CD14-positive monocyte (primary cell): Measurements from ENCODE around the gene PSMD5. TPM values are rescaled to one million over a fixed set of nuclear protein-coding genes. Genes with fewer than 3 reads are reported as not detected.

Source experiments
- DNase-seq, 3 donors: peaks; one replicate each; pipeline ENCODE4 v3.0.0-alpha.2; 2011 to 2022
- H2AFZ ChIP-seq: 2 replicates; pipeline ENCODE4 v1.6.0; 2012; ENCODE audit warnings: mild to moderate bottlenecking, low read depth, low read length, inconsistent platforms; ENCODE audit not compliant: insufficient read depth, poor library complexity, severe bottlenecking
- H3K27ac ChIP-seq, 2 donors: 1 replicate in 1 of 2; 2 replicates in 1 of 2; pipeline ENCODE4 v1.5.1; 2012 to 2013; ENCODE audit warnings: low read length in 2 of 2, control low read depth in 1 of 2, inconsistent platforms in 1 of 2, low read depth in 1 of 2, mild to moderate bottlenecking in 1 of 2
- H3K27me3 ChIP-seq, 2 donors: one replicate each; pipeline versions ENCODE4 v1.6.0 to v1.6.1; 2011 to 2013; ENCODE audit warnings: low read length in 2 of 2; ENCODE audit not compliant: control insufficient read depth in 2 of 2, insufficient read depth in 2 of 2
- H3K36me3 ChIP-seq, 2 donors: replicated peaks in 1 of 2; 1 replicate in 1 of 2; 2 replicates in 1 of 2; pipeline versions ENCODE4 v1.5.1 to v1.6.1; 2012 to 2013; ENCODE audit warnings: low read length in 2 of 2, control low read depth in 1 of 2, inconsistent platforms in 1 of 2, mild to moderate bottlenecking in 1 of 2; ENCODE audit not compliant: insufficient read depth in 2 of 2, control insufficient read depth in 1 of 2
- H3K4me1 ChIP-seq, 2 donors: 1 replicate in 1 of 2; 2 replicates in 1 of 2; pipeline versions ENCODE4 v1.5.1 to v1.6.1; 2012 to 2013; ENCODE audit warnings: low read length in 2 of 2, control low read depth in 1 of 2, inconsistent platforms in 1 of 2, mild to moderate bottlenecking in 1 of 2, moderate library complexity in 1 of 2; ENCODE audit not compliant: insufficient read depth in 2 of 2, control insufficient read depth in 1 of 2
- H3K4me2 ChIP-seq: replicated peaks from 2 replicates; pipeline ENCODE3; 2012; ENCODE audit warnings: low read length, moderate library complexity, mild to moderate bottlenecking; ENCODE audit not compliant: poor library complexity, severe bottlenecking; ENCODE audit errors: extremely low read depth
- H3K4me3 ChIP-seq, 3 experiments: fragments of 200-600 bp in 1 of 3; sonication (generic) in 1 of 3; replicated peaks in 1 of 3; 1 replicate in 2 of 3; 2 replicates in 1 of 3; pipeline ENCODE4 v1.5.1; 2011 to 2013; ENCODE audit warnings: low read length in 3 of 3, mild to moderate bottlenecking in 3 of 3, control low read depth in 2 of 3, low read depth in 2 of 3, inconsistent platforms in 1 of 3, moderate library complexity in 1 of 3
- H3K79me2 ChIP-seq: 2 replicates; pipeline ENCODE4 v1.6.0; 2012; ENCODE audit warnings: mild to moderate bottlenecking, control low read depth, inconsistent platforms, low read length, moderate library complexity; ENCODE audit not compliant: insufficient read depth
- H3K9ac ChIP-seq: 2 replicates; pipeline ENCODE4 v1.6.0; 2017; ENCODE audit warnings: low read length, mild to moderate bottlenecking; ENCODE audit not compliant: insufficient read depth, poor library complexity, severe bottlenecking
- H3K9me3 ChIP-seq, 2 donors: replicated peaks in 1 of 2; 1 replicate in 1 of 2; 2 replicates in 1 of 2; pipeline versions ENCODE4 v1.5.1 to v1.6.1; 2012 to 2013; ENCODE audit warnings: low read length in 2 of 2, control low read depth in 1 of 2; ENCODE audit not compliant: control insufficient read depth in 1 of 2, insufficient read depth in 1 of 2
- H4K20me1 ChIP-seq: 2 replicates; pipeline ENCODE4 v1.6.0; 2012; ENCODE audit warnings: mild to moderate bottlenecking, low read length, control low read depth, moderate library complexity; ENCODE audit not compliant: insufficient read depth
- H3K27ac Mint-ChIP-seq, 7 donors: one replicate each; pipeline ENCODE4 v1.8.0; 2020; ENCODE audit warnings: mild to moderate bottlenecking in 7 of 7, mixed read lengths in 7 of 7, moderate library complexity in 6 of 7, inconsistent platforms in 2 of 7
- H3K27me3 Mint-ChIP-seq, 3 donors: one replicate each; pipeline ENCODE4 v1.8.0; 2021 to 2022; ENCODE audit warnings: low read depth in 3 of 3, mild to moderate bottlenecking in 3 of 3, mixed read lengths in 3 of 3, moderate library complexity in 3 of 3, inconsistent platforms in 1 of 3
- H3K36me3 Mint-ChIP-seq, 2 donors: one replicate each; pipeline ENCODE4 v1.8.0; 2020; ENCODE audit warnings: mixed read lengths in 2 of 2, inconsistent platforms in 1 of 2, mild to moderate bottlenecking in 1 of 2
- H3K4me1 Mint-ChIP-seq: one replicate; pipeline ENCODE4 v1.8.0; 2020; ENCODE audit warnings: mild to moderate bottlenecking, mixed read lengths
- H3K4me3 Mint-ChIP-seq, 2 donors: one replicate each; pipeline ENCODE4 v1.8.0; 2020; ENCODE audit warnings: mild to moderate bottlenecking in 2 of 2, mixed read lengths in 2 of 2, moderate library complexity in 1 of 2
- H3K9me3 Mint-ChIP-seq, 7 donors: one replicate each; pipeline ENCODE4 v1.8.0; 2020 to 2022; ENCODE audit warnings: mixed read lengths in 7 of 7, mild to moderate bottlenecking in 6 of 7, moderate library complexity in 6 of 7, inconsistent platforms in 2 of 7
- CTCF ChIP-seq: fragments of 200-600 bp; IDR thresholded peaks from one replicate; pipeline ENCODE4 v1.8.0; 2022; ENCODE audit warnings: antibody characterized with exemption, mild to moderate bottlenecking
- WGBS: methylation state at CpG from one replicate; pipeline ENCODE4 v1.1.5; 2013; ENCODE audit warnings: missing lambda C conversion rate; ENCODE audit not compliant: insufficient coverage; 5-methylcytosine and 5-hydroxymethylcytosine counted together
- intact Hi-C, 2 donors: fragments of 100-400 bp; cut with micrococcal nuclease; formaldehyde crosslinking; loops; one replicate each; pipeline versions ENCODE4 v1.15.0 to v1.15.1; 2023
- polyA plus RNA-seq, 3 donors: library from polyadenylated mRNA; depleted of rRNA in 1 of 3; unstranded in 2 of 3; stranded (reverse) in 1 of 3; fragments of 300-500 nt in 2 of 3; fragments of >200 nt in 1 of 3; fragmentation: Illumina TruSeq in 2 of 3; gene quantifications; 1 replicate in 2 of 3; 2 replicates in 1 of 3; pipeline ENCODE4 v1.2.3, GENCODE V29; 2012 to 2021

The PSMD5 gene
- polyA plus RNA-seq, 3 donors: 10.0 to 20.9 (median 10.7) TPM

GRCh38 chr9:120891245-120891883 lies 48.6 kb upstream of the PSMD5 start:
- H3K9me3 Mint-ChIP-seq: peaks cover 0 to 2% (median 0%) of the 10 kb centered on the region in 7 donors
- no peak for DNase-seq
- intact Hi-C loops: no loop called here
- Histone ChIP-seq H3K27ac (no peak overlapping the region), H3K9ac (no peak overlapping the region), H3K4me1 (peaks cover 5 to 14% of the 10 kb centered on the region in 2 donors), H3K27me3 (no peaks in the 10 kb centered on the region), H3K4me3 (no peak overlapping the region), H3K9me3 (no peaks in the 10 kb centered on the region), H3K4me2 (no peak overlapping the region), H4K20me1 (no peaks in the 10 kb centered on the region), H3K79me2 (no peaks in the 10 kb centered on the region), H2AFZ (no peak overlapping the region), H3K36me3 (no peaks in the 10 kb centered on the region)
- H3K27me3 Mint-ChIP-seq: peaks cover 0 to 5% (median 4%) of the 10 kb centered on the region in 3 donors
- no peaks in the 10 kb centered on the region for H3K36me3 Mint-ChIP-seq
- no peak overlapping the region for H3K4me3 Mint-ChIP-seq
- WGBS: 89% methylated on average over 2 of the region's 10 CpGs
- peaks cover 25% of the 10 kb centered on the region for H3K4me1 Mint-ChIP-seq
- no peak for TF ChIP-seq CTCF
- H3K27ac Mint-ChIP-seq: peak overlapping the region in 1 of 7 donors; percentile 23

- H3K27me3 Mint-ChIP-seq: peaks cover 4 to 5% (median 4%) of the 10 kb centered on the region in 3 donors
- intact Hi-C loops: no loop called here
- H2AFZ ChIP-seq: peak overlapping the region; percentile 48
- H3K27me3 ChIP-seq: no peaks in the 10 kb centered on the region
- peaks cover 0 to 2% (median 0%) of the 10 kb centered on the region in 7 donors for H3K9me3 Mint-ChIP-seq
- H3K27ac ChIP-seq: no peak overlapping the region
- H3K36me3 ChIP-seq: no peaks in the 10 kb centered on the region
- TF ChIP-seq CTCF: no peak
- H3K4me3 ChIP-seq: no peak overlapping the region
- 50% methylated on average over 5 of the region's 14 CpGs for WGBS
- H3K79me2 ChIP-seq: no peaks in the 10 kb centered on the region
- no peak for DNase-seq
- H3K4me1 ChIP-seq: peaks cover 5 to 14% of the 10 kb centered on the region in 2 donors
- H3K4me1 Mint-ChIP-seq: peaks cover 30% of the 10 kb centered on the region
- no peak overlapping the region for H3K4me3 Mint-ChIP-seq
- no peaks in the 10 kb centered on the region for H3K9me3 ChIP-seq
- H3K27ac Mint-ChIP-seq: peak overlapping the region in 1 of 7 donors; percentile 80
- H3K36me3 Mint-ChIP-seq: no peaks in the 10 kb centered on the region
- no peak overlapping the region for H3K4me2 ChIP-seq
- H3K9ac ChIP-seq: no peak overlapping the region
- H4K20me1 ChIP-seq: no peaks in the 10 kb centered on the region
These were observed 47.9 kb upstream of the PSMD5 start for GRCh38 chr9:120890320-120891244.
